Activated CD8-positive, alpha-beta memory T cell treated with anti-CD3 and anti-CD28 coated beads for 24 hours (primary cell): Measurements from ENCODE around the gene CFD.
"Not testable (repeated sequence)": the region's sequence is repeated elsewhere in the genome, so short reads cannot be mapped to it uniquely, and the experiment has no call there.

ENCODE experiments used
- DNase-seq: peaks from one replicate; pipeline ENCODE4 v3.0.0-alpha.2; 2020

The CFD gene

DNA sequence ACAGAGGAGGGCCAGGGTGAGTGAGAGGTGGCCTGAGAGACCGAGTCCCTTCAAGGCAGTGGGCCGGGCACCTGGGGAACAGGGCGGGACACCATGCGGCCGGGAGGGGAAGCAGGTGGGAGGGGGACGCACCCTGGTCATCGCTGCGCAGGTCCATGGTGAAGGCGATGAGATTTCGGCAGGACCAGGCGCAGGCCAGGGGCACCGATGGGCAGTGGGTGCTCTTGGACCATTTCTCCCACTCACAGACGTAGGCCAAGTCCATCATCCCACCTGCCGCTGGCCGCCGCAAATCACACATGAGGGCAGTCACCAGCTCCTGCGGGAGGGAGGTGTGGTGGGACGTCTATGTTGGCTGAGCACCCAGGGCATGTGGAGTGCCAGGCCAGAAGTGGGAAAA lies 31.4 kb downstream of the CFD start:
- DNase-seq: no peak

DNA sequence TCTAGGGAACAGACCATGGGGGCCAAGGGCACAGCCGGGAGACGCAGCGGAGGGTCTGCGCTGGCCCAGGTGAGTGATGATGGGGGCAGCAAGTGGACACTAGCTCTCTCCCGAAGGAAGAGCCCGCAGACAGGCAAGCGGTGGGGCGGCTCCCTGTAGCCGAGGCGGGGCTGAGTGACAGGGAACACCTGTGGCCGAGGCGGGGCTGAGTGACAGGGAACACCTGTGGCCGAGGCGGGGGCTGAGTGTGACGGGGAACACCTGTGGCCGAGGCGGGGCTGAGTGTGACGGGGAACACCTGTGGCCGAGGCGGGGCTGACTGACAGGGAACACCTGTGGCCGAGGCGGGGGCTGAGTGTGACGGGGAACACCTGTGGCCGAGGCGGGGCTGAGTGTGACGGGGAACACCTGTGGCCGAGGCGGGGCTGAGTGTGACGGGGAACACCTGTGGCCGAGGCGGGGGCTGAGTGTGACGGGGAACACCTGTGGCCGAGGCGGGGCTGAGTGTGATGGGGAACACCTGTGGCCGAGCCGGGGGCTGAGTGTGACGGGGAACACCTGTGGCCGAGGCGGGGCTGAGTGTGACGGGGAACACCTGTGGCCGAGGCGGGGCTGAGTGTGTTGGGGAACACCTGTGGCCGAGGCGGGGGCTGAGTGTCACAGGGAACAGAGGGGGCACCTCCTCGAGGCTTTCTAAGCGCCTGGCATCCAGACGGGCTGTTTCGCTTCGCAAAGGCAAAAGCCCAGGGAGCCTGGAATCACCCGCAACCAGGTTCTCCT lies 32.1 kb downstream of the CFD start:
- not testable (repeated sequence) for DNase-seq

DNA sequence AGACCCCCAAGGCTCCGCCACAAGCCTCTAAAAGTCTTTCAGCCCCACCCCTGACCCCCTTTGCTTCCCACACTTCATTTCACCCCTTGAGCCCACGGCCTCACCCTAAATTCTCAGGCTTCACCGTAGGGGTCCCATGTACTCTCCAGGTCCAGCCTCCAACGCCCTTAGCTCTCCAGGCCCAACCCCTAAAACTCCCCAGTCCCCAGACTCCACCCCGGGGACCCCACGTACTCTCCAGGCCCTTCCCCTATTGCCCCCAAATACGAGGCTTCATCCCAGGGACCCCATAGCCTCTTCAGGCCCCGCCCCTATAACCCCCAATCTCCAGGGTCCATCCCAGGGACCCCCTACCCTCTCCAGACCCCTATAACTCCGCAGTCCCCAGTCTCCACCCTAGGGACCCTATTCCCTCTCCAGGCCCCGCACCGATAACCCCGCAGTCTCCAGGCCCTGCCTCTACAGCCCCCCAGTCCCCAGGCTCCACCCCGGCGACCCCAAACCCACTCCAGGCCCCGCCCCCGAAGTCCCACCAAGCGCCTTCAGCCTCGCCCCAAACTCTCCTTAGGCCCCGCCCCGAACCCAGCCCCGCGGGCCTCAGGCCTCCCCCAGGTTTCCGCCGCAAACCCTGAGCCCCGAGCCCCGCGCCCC lies 32.9 kb downstream of the CFD start:
- no peak for DNase-seq

DNA sequence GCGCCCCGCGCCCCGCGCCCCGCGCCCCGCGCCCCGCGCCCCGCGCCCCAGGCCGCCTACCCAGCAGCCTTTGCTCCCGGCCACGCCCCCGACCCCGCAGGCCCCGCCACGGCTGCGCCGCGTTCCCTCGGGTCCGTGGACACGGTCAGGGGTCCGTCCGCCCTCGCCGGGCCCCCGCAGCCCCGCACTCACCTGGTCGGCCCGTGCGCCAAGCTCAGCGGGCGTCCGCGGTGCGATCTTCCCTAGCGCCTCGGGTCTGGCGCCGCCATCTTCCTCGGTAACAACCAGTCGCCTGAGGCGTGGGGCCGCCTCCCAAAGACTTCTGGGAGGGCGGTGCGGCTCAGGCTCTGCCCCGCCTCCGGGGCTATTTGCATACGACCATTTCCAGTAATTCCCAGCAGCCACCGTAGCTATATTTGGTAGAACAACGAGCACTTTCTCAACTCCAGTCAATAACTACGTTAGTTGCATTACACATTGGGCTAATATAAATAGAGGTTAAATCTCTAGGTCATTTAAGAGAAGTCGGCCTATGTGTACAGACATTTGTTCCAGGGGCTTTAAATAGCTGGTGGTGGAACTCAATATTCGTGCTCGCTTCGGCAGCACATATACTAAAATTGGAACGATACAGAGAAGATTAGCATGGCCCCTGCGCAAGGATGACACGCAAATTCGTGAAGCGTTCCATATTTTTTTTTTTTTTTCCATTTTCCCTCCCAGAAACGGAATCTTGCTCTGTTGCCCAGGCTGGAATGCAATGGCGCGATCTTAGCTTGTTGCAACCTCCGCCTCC lies 33.6 kb downstream of the CFD start, which contains the start of the genes MED16 and RNU6-9:
Gene MED16, minus strand, starts transcription at position 294 of the 796 bp plus-strand sequence. CDS start 2,056 bp downstream, outside the sequence.
Gene RNU6-9, plus strand, starts transcription at position 591 of the 796 bp plus-strand sequence.
- peak; percentile 94 for DNase-seq

DNA sequence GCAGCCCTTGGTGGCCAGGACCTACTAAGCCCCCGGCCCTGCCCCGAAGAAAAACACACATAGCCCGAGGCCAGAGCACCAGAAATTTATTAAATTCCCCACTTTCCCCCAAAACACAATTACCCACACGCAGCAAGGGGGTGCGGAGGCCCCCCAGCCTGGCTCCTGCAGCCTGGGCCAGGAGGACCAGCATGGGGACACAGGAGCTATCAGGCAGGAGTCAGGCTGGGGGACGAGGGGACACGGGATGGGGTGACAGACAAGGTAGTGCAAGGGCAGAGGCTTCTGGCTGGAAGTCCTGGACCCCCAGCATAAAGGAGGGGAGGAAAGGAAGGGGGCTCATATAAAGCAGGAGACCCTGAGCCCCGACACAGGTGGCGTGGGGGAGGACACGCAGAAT lies 37.0 kb downstream of the CFD start:
- DNase-seq: no peak

DNA sequence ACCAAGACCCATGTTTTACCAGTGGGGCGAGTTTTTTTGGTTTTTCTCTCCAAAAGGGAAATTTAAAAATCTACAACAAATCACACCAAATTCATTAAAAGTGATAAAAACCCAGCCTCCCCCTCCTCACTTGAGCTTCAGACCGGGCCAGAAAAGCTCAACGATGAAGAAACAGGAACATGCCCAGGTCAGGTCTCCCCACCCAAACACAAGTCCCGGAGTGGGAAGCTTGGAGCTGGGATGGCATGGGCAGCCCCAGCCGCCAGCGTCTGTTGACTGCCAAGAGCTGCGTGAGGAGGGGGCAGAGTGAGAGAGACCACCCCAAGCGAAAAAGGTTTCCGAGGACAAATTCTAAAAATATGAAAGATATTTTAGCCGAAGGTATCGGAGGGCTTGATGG lies 37.5 kb downstream of the CFD start:
- DNase-seq: no peak

DNA sequence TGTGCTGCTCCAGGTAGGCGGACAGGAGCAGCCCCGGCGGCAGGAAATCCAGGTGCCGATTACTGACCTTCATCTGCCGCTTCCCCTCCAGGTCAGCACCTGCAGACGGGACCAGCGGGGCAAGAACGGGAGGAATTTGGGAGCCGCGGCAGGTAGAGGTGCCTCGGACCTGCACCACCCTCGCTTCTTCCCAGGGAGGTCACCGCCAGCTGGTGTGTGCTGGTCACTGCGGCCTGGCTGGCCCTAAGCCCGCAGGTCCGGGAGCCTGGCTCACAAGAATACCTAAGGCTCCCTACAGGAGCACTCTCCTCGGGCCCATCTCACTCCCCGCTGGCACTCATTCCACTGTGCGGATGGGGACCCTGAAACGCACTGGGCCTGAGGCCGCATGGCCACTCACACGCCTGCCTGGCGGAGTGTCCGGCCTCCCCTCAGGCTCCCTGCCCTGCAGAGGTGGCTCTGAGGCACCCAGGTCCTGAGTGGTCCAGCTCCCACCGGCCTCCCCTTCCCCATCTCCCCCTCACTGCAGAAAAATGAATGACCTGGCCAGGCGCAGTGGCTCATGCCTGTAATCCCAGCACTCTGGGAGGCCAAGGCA lies 38.1 kb downstream of the CFD start:
- DNase-seq: no peak

DNA sequence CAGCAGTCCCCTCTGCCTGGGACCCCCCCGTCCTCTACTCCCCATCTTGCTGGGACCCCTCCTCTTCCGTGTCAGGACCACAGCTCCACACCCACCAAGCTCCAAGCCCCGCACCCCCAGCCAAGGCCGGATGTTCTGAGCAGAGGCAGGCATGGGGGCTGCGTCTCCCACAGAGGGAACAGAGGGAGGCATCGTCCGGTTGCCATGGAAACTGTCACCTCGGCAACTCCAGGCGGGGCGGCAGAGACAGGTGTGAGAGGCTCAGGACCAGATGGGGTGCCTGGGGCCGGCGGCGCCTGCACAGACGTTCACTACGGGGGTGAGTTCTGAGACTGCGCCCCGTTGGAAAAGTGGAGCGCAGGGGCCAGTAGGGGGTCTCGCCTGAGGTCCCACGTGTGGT lies 39.2 kb downstream of the CFD start:
- no peak for DNase-seq

DNA sequence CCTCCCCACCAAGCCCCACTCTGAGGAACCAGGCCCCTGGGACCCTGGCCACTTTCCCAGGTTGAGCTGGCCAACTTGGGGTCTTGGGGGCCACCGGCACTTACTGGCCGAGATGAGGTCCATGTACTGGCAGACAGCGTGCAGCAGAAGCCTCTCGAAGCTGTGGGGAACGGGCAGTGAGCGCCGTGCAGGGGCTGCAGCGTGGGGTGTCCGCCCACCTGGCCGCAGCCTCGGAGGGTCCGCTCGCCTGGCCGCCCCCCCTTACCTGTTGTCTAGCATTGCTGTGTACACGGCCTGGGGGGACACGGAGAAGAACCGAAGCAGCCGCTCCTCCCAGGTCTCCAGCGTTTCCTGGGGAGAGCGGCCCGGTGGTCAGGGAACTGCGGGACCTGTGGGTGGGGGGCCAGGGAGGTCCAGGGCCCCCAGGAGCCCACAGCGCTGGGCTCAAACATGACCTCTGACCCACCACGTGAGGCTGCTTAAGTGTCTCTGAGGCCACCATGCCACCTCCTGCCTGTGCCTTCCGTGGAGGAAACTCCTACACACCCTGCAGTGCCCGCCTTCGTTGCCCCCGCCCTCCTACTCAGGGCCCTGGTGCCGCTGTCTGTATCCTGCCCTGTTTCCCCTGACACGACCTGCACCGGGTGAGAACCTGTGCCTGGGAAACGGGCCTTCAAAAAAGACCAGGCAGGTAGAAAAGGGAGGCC lies 40.0 kb downstream of the CFD start:
- DNase-seq: no peak

DNA sequence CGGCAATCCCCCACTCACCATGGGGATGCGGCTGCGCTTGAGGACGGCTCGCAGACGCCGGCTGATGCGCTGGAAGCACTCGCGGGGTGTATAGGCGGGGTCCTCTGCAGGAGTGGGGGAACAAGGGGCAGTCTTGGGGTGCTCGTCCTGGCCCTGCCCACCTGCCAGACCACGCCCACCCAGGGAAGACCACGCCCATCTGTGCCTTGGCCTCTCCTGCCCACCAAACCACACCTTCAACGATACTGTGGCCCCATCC lies 40.5 kb downstream of the CFD start:
- no peak for DNase-seq

DNA sequence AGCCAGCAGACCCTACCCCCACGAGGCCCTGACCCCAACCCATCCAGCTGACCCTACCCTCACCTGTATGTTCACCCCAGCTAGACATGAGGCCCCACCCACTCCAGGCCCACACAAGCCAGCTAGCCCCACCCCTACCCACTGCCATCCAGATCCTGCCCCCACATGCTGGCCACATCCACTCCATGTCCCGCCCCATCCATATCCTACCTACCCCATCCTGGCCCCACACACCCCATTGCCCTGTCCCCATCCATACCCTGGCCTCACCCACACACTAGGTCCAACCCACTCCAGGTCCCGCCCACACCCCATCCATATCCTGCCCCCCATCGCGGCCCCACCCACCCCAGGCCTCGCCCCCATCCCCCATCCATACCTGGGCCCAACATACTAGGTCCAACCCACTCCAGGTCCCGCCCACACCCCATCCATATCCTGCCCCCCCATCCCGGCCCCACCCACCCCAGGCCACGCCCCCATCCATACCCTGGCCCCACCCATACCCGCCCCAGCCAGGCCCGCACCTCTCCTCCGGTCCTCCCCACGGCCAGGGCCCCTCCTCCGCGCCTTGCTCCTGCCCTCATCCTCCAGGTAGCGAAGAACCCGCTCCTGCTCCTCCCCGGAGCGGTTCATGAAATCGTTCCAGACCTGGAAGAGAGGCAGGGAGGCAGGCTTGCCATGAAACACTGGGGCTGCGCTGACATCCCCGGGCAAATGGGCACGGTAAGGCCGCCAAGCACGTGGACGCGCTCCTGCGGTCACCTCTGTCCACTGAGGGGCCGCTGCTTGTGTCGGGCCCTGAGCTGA lies 41.0 kb downstream of the CFD start:
- DNase-seq: no peak

DNA sequence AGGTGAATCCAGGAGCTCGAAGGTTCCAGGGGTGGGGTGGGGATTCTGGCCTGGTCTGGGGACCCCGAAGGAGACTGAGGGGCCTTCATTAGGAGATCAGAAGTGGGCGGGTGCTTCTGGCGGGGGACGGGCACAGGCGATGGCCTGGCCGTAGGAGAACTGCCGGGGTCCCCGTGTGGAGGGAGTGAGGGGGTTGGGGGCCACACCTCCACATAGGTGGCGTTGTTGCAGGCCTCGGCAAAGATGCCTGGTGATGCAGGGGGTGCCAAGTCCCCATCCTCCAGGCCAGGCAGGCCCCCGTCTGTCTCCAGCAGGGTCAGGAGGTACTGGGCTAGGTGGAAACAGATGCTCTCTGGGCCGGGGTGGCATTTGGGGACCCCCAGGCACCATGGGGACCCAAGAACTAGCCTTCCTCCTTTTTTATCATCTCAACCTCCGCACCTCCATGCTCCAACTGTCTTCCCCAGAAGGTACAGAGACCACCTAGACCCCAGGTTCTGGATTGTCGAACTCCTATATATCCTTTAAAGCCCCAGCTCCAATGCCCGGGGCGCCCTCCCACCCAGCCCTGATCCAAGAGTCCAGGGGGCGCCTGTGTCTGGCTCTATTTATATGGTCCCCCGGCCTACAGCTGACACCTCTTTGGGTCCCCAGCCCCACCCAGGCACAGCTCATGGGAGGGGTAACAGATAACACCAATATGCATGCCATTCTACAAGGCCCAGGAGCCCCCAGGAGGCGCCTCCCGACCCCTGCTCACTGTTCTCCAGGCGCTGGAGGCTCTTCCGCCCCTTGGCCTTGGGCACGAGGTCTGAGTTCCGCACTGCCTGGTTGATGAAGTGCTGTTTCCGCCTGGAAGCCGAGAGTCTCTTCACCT lies 42.0 kb downstream of the CFD start:
- no peak for DNase-seq

DNA sequence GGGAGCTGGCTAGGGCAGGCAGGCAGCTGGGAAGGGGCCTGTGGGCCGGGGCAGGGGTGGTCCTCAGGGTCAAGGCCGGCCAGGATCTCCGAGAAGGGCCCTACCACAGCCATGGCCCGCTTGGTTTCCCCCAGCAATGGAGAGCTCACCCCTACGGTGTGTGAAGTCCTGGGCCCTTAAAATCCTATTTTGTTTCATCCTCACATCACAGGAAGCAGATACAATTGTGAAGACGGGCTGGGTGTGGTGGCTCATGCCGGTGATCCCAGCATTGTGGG lies 42.6 kb downstream of the CFD start:
- DNase-seq: no peak

DNA sequence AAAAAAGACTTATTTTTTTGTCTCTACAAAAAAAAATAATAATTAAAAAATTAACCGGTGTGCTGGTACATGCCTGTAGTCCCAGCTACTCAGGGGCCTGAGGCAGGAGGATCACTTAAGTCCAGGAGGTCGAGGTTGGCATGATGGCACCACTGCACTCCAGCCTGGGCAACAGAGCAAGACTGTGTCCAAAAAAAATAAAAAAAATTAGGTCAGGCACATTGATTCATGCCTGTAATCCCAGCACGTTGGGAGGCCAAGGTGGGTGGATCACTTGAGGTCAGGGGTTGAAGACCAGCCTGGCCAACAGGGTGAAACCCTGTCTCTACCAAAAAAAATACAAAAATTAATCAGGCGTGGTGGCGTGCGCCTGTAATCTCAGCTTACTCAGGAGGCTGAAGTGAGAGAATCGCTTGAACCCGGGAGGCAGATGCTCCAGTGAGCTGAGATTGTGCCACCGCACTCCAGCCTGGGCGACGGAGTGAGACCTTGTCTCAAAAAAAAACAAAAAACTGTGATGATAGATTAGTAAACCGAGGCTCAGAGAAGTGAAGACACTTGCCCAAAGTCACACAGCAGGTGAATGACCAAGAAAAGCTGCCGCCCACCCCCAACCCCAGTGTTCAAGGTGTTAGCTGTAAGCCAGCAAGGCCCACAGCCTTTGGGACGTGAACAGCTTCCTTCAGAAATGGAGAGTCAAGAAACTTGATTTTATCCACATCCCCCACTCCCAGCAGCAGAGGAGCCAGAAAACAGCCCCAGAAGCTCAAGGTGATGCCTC lies 43.2 kb downstream of the CFD start:
- DNase-seq: no peak

DNA sequence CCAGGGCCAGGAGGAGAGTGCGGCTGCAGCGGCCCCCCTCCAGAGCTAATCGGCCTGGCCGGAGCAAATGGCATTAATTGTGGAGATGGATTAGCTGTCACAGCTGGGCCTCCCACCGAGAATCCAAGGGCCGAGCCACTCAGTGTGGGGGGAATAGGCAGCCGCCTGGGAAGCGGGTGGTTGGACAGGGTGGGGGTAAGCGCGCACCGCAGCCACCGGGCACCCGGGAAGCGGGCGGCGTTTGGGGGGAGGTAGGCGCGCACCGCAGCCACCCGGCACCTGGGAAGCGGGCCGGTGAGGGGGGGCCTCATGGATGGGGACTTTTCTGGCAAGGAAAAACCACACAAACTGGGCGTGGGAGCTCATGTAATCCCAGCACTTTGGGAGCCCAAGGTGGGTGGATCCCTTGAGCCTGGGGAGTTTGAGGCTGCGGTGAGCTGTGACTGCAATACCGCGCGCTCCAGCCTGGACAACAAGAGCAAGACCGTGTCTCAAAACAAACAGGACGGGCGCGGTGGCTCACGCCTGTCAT lies 43.9 kb downstream of the CFD start:
- DNase-seq: no peak

DNA sequence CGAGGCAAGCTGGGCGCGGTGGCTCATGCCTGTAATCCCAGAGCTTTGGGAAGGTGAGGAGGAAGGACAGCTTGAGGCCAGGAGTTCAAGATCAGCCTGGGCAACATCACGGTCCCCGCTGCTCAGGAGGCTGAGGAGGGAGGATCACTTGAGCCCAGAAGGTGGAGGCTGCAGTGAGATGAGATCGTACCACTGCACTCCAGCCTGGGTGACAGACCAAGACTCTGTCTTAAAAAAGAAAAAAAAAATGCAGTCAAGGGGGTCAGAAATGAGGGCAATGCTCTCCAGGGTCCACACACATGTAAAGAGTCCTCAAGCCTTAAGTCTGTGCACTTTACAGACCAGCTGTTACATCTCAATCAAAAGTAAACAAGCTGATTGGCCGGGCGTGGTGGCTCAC lies 45.1 kb downstream of the CFD start:
- no peak for DNase-seq

DNA sequence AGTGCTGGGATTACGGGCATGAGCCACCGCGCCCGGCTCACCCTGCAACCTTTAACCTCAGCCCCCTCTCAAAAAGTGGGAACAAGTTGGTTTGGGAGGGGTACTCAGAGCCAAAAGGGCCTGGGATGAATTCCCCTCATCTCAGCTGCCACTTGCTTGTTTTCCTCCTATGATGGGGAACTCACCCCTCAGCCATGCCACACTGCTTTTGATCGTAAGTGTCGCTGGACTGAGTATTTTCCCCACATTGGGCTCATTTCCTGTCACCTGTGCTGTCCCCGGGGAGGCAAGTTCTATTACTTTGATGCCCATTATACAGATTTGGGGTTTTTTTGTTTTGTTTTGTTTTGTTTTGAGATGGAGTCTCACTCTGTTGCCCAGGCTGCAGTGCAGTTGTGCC lies 47.0 kb downstream of the CFD start:
- DNase-seq: no peak

DNA sequence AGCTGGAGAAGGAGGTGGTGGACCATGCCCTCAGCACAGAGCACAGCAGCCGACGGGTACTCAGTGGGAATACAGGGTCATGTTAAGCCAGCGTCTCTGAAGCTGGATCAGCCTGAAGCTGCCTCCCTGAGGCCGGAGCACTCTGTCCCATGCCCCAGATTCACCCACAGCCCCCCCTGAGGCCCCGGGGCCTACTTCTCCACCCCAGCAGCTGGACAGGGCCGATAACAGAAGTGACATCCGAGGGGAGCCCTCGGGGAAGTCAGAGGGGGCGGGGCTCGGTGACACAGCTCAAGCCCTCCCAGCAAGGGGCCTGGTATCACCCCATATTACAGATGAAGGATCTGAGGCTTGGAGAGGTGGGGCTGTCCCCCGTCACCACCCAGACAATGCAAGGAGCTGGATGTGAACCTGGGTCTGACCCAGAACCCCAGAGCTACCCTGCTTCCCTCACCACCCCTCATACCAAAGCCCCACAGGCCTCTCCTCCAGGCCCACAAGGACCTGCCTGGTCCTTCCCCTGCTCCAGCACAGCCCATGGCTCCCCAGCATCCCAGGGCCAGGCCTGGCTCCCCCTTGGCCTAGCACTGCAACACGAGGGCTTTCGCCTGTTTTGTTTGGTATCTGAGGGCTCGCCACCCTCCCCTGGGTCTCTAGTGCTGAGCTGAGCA lies 47.9 kb downstream of the CFD start:
- no peak for DNase-seq

DNA sequence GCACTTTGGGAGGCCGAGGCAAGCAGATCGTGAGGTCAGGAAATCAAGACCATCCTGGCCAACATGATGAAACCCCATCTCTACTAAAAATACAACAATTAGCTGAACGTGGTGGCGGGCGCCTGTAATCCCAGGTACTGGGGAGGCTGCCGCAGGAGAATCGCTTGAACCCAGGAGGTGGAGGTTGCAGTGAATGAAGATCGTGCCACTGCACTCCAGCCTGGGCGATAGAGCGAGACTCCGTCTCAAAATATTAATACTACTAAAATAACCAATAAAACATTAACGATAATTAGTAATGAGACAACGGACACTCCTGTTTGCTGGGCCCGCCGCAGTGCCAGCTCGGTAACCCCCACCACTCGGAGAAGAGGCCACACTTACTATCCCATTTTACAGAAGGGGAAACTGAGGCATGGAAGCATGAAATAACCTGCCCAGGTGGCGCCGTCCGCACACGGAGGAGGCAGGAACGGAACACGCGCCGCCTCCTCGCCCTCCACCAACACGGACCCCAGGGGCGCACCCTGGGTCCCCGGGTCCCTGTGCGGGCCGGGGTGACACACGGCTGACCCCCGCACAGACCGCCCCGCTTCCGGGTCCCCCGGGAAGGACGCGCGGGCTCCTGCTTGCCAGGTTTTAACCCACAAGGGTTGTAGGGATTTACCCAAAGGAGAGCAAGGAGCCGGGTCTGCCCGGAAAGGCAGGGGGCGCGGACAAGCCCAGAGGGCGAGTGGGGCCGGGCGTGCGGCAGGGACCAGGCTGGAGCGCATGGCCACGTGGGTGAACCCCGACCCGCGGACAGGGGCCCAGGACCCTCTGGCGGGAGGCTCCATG lies 52.0 kb downstream of the CFD start:
- no peak for DNase-seq
